Left forelimb (tissue), 1 donor: Measurements from ENCODE around the gene GCLC.
"Not testable (repeated sequence)": the region's sequence is repeated elsewhere in the genome, so short reads cannot be mapped to it uniquely, and the experiment has no call there.

Experiments
- DNase-seq: peaks from one replicate; pipeline ENCODE4 v3.0.0-alpha.2; 2018; ENCODE audit warnings: low spot score

GCLC gene

DNA sequence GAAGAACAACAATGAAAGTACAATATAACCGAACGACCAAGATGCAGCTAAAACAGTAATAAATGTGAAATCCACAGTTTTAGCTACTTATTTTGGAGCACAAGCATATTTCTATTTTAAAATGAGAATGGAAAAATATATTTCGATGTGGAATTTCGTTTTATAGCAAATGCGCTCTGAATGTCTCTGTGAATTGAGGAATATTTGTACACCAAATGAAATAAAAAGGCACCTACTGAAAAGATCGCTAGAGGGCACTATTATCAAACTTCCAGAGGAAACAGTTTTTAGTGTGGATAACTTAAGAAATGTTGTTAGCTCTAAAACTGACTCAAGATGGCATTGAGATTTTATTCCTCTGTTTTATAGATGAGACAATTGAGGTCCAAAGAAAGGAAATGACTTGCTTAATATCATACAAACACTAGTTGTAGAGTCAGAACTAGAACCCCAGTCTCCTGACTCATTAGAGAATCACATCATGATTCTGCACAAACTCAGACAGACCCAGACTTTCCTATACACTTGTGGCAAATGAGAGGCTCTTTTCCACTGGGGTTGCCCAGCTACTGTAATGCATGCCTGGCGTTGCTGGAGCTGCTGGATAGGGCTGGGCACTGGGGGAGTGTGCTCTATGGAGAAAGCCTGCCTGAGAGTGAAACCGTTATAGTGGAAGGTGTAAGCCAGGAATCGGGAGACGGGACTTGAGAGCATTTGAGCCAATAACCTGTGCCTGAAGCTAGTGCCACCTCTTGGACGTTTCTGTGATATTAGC, 51.9 kb downstream of the GCLC start:
- no peak for DNase-seq

DNA sequence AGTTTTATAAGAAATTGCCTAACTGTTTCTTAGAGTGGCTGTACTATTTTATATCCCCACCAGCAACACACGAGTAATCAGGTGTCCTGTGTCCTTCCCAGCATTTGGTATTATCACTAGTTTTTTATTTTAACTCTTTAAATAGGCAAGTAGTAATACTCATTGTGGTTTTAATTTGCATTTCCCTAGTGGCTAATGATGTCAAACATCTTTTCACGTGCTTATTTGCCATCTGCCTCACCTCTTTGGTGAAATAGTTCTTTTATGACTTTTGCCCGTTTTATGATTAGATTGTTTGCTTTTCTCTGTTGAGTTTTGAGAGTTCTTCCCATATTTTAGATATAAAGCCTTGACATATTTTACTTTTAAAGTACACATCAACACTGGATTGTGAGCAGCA, 57.8 kb downstream of the GCLC start:
- DNase-seq = no peak

DNA sequence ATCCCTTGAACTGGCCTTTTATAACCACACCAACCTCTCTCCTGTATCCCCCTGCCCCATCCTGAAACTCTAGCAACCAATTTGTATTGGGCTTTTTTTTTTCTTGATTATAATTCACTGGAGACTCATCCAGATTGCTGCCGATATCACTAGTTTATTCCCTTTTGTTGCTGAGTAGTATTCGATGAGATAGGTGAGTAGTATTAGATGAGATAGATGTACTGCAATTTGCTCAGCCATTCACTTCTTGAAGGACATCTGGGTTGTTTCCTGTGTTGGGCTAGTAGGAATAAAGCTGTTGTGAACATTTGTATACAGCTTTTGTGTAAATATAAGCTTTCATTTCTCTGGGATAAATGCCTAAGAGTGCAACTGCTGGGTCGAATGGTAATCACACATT, 58.2 kb downstream of the GCLC start:
- DNase-seq = no peak

DNA sequence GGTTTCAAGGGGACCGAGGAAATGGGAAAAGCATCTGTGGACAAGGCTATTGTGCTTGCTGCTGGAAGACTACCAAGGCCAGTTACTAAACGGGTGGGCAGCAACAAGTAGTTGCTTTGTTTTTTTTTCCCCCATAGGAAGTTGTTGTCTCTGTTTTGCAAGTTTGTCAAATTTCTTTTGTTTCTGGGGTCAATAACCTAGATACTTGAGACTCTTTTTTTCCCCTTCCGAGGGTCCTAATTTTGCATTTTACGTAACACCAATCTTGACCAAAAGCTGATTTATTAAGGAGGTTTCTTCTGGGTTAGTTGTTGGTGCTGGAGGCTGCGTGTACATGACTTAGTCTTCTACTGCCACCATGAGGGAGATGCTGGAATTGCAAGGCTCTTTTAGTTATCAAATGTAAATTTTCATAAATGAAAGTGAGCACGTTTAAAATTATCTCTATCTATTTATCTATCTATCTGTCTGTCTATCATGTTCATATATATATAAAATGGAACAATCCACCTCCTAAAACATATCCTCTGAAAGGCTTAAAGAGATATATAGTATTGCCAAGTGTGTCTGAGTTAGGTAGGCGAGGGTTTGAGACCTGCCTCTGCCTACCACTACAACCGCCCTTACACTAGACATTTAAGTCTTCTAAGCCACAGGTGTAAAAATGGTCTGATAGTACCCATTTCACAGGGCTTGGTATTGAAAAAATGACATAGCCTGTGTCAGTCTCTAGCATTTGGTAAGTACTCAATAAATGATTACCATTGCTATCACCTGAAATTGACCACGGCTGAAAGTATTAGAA, 60.2 kb downstream of the GCLC start:
- no peak for DNase-seq

DNA sequence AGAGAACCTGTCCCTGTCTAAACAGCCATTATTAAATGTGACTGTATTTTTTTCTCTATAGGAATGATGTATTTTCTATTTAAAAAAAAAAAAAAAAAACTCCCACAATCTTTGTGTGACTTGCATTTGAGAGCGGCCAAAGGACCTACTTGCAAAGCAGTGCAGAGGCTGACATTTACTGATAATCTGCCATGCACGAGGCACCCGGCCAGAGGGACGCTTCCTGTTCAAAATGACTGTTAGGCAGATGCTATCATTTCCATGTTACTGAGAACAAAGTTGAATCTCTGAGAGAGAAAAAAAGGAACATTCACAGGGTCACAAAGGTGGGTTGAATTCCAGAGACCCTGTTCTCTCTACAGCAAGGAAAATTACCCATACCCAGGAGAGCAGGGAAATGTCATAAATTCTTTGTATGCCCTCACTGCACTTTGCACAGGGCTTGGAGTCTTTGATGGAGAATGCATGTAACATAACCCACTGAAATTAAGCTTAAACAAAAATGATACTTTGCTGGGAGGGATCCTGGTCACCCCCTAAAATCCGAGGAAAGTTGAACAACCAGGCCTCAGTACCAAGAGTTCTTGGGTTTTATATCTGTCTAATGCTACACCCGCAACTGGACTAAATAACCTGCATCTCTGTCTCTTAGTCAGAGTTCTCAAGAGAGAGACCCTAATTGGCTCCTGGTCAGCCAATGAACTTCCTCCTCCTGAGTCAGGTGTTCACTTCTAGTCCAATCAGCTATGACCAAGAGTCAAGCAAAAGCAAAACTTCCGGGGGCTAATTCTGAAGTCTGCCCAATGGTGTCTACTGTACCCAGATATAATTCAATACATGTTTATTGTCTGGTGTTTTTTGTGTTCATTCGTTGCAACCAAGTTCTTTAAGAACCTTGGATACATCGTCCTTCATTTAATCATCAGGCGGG, 61.2 kb downstream of the GCLC start:
- no peak for DNase-seq

DNA sequence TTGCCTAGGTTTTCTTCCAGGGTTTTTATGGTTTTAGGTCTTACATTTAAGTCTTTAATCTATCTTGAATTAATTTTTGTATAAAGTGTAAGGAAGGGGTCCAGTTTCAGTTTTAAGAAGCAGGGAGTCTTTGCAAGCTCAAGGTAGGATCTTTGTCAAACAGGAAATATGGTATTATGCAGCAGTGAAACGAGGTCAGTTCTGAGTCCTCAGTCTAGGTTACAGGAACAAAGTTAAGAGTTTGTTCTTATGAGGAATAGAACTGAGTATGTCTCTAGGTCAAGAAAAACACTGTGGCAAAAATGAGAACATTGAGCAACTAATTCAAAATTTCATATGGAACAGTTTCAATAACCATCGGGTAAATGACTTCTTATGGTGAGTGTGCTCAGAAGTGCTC, 63.6 kb downstream of the GCLC start:
- DNase-seq = no peak

DNA sequence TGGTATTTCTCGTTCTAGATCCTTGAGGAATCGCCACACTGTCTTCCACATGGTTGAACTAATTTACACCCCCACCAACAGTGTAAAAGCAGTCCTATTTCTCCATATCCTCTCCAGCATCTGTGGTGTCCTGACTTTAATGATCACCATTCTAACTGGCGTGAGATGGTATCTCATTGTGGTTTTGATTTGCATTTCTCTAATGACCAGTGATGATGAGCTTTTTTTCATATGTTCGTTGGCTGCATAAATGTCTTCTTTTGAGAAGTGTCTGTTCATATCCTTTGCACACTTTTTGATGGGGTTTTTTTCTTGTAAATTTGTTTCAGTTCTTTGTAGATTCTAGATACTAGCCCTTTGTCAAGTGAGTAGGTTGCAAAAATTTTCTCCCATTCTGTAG, 64.1 kb downstream of the GCLC start:
- DNase-seq = not testable (repeated sequence)

DNA sequence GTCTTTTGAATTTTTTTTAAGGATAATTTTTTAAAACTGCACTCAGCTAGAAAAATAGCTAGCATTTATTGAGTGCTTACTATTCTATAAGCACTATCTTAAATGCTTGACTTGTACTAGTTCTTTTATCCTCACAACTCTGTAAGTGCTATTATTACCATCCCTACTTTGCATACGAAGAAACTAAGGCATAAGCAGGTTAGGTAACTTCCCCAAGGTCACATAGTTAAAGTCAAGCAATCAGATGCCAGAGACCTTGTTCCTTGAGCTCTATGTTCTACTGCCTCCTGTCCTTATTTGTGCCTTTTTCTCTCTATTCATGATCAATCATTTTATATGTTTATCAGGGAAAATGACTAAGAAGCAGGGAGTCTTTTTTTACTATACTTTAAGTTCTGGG, 65.0 kb downstream of the GCLC start:
- no peak for DNase-seq

DNA sequence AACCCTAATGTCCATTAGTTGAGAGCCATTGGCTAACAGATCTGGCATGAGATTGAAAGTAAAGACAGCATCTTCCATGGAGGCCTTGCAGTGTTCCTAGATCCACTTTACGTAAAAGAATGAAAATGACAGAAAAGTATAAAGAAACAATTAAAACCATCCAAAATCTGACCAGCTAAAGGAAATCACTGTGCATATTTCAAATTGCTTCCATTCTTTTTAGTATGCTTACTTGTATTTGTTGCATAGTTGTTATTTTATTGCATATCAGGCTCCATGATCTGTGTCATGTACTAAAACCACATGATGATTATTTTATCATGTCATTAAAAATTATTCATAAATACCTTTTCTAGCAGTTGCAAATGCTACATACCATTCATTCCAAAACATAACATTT, 67.9 kb downstream of the GCLC start:
- no peak for DNase-seq

DNA sequence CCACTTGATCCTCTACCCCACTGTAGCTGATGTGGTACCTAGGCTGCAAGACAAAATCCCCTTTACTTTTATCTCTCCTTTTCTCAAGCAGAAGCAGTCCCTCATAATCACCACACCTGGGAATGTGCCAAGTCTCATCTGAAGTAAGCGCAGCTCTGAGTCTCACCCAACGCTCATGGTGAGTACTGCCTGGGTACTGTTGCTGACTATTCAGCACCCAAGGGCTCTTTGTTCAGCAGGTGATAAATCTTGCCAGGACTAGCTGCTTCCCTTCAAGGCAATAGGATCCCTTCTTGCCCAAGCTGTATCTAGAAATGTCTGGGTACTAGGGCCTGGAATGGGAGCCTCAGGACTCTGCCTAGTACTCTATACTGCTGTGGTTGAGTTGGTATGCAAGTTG, 70.9 kb downstream of the GCLC start:
- DNase-seq = no peak

DNA sequence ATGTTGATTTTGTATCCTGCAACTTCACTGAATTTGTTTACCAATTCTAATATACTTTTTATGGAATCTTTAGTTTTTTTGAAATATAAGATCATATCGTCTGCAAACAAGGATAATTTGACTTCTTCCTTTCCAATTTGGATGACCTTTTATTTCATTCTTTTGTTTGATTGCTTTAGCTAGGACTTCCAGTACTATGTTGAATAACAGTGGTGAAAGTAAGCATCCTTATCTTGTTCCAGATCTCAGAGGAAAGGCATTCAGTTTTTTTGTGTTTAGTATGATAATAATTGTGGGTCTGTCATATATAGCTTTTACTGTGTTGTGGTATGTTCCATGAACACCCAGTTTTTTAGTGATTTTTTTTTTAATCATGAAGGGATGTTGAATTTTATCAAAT, 75.7 kb downstream of the GCLC start:
- DNase-seq = no peak

DNA sequence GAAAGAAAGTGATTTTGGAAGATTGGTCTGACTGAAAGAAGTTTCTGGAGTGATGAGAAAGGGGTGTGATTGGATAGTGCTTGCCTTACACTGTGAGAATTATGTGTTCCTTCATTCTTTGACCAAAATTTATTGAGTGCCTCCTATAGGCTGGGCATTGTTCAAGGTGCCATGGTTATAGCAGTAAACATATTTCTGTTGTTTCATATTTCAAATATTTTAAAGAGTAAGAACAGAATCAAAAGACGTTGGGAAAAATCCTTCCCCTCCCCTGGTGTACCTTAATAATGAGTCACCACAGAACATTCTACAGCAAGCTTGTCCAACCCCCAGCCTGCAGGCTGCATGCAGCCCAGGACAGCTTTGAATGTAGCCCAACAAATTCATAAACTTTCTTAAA, 78.6 kb downstream of the GCLC start:
- no peak for DNase-seq

DNA sequence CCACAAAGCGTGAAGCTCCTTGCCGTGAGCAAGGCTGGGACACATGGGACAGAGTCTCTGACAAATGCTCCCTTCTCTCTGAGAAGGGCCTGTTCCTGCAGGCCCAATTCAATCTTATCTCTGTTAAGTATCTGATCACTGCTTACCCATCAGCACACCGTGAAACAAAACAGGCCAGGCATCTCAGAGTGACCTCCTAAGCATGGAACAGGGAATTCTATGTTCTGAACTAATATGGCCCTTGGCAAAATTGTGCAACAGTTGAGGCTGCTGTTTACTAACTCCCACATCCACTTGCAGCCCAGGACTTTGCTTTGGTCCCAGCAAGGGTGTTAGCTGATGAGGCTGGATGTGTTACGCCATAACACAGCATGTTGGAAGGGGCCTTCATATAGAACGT, 79.2 kb downstream of the GCLC start:
- DNase-seq = no peak

DNA sequence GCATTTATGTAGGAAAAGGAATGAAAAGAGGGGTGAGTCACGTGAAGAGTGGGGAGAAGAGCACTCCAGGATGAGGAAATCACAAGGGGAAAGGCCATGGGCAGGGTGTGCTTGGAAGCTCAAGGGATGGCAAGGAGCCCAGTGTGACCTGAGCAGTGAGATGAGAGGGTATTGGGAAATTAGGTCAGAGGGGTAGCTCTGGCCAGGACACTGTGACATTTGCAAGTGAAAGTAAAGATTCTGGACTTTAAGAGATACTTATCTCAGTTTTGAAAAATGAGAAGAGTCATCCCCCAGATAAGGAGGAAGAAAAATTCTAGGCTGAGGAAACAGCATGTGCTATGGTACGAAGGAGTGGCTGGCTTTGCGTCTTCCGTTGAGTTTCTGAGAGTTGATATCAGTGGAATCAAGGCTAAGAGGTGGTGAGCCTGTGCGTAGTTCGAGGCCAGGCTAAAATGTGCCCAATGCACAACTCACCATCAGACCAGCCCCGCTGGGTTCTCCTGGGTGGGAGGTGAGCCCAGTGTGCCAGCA, 79.9 kb downstream of the GCLC start:
- DNase-seq = no peak

DNA sequence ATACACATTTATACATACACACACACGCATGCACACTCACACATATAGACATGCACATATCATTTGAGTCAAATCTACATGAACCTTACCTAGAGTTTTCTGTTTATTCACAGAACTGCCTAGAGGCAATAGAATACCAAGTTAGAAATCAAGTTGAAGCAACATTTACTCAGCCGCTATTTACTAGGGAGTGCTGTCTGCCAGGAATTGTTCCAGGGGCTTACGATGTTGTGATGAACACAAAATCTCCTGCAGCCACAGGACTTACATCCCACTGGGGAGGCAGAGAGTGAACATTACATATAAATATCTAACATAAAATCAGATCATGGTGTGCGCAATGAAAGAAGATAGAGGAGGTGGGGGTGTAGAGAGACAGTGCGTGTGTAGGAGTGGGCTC, 80.4 kb downstream of the GCLC start:
- DNase-seq = no peak

DNA sequence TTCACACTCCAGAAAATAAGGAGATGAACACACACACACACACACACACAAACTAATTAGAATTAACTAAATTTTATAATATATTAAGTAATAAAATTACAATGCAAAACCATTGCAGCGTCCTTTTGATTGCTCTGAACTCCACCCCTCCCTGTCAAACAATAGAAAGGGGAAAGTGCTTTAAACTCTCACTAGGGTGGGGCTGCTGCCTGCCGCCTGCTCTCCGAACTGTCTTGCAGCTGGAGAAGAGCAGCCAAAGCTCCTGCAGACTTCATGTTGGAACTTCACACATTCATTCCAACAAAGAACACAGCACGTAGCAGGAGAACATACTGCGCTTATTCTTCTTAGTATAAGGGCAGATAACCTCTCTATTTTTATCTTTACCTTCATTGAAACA, 83.2 kb downstream of the GCLC start:
- DNase-seq = no peak

DNA sequence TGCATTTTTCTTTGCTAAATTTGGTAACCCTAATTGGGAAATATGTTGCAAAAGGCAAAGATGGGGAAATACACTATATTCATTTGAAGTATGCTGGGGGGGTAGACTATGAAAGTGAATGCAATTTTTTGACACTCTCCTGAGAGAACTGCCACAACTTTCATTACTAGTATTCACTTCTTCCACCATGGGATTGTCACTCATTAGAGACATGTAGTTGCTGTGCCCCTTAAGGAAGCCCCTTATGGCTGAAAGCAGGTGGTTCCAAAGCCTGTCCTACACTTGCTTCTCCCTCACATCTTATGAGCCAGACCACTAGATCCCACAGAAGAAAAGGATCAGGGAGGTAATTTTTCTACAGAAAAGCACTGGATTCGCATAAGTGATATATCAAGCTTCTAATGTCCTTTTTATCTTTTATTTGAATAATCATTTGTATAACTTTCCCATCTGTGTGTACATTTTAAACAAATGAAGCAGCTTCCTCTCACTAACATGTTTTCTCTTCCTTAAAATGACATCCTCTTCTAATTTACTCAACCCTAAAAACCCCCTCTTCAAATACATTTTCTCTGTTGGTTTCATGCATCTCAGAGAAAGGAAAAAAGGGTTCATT, 83.8 kb downstream of the GCLC start:
- DNase-seq = no peak

DNA sequence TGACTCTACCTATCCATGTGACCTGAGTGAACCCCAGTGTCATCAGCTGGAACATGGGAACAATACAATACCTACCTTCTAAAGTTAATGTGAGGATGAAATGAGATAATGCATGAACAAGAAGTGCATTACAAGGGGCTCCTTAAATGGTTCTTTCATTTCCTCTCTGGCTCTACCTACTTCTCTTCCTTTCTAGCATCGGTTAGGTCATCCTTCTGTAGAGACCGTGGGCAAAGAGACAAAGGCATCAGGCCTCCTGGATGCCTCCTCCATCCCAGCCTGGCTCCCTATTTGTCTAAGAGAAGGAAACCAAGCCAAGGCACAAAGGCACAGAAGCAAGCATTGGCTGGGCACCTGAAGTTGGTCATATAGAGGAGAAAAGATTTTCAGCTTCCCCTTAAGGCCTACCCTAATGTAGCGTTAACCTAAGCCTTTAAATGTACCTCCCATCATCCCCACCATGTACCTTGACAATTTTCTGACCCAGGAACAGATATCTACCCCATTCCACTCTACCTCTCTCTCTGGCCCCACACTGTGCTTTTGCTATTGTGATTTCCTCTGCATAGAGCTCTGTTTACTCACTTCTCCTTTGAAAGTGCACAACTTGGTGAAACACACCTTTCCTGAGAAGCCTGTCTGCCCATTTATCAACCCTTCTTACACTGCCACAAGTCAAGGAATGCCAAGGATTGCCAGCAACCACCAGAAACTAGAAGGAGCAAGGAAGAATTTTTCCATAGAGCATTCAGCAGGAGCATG, 86.6 kb downstream of the GCLC start:
- no peak for DNase-seq

DNA sequence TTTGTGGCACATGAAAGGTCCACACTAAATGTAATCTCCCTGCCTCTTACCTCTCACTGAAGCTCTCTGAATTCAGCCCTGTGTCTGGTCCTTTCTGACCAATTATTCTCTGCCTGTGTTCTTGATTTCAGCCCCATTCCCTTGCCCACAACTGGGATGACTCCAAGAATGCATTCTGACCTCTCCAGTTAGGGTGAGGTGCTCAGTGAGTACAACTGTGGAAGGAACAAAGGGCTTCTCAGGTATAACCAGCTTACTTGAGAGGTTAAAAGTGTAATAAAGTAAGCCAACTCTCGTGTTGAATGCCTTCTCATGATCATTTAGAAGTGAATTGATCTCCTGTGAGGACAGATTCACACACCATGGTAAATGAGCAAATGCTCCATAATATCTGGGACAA, 88.1 kb downstream of the GCLC start:
- no peak for DNase-seq

DNA sequence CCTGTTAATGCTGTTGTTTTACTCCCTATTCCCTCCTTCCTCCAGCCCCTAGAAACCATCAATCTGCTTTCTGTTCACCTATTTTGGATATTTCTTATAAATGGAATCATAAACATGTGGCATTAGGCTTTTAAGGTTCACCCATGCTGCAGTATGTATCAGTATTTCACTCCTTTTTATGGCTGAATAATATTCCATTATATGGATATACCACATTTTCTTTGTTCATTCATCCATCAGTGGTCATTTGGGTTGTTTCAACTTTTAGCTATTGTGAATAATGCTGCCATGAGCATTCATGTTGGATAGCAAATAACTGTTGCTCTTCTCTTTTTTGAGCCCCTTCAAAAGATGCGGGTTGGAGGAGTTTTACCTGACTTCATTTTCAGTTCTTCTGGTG, 89.2 kb downstream of the GCLC start:
- no peak for DNase-seq

DNA sequence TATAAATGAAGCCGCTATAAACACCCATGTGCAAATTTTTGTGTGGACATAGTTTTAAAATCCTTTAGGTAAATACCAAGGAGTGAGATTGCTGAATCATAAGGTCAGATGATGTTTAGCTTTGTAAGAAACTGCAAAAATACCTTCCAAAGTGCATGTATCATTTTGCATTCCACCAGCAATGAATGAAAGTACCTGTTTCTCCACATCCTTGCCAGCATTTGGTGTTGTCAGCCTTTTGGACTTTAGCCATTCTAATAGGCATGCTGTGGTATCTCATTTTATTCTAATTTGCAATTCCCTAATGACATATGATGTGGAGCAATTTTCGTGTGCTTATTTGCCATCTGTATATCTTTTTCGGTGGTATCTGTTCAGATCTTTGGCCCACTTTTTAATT, 93.7 kb downstream of the GCLC start:
- no peak for DNase-seq
